Panc1 (cell line): ENCODE measurements around the gene SECISBP2. TPM values are rescaled to one million over a fixed set of nuclear protein-coding genes. Genes with fewer than 3 reads are reported as not detected.

Source experiments
- ATAC-seq: fragments of 200-7000 bp; cut with Tn5 transposase; 2 replicates; pipeline ENCODE4 v1.9.1; 2020; ENCODE audit warnings: mild to moderate bottlenecking, moderate library complexity
- BruUV-seq: library from RNA; stranded (reverse); fragments of 400-500 nt; replicated peaks from 2 replicates; lab custom pipeline; 2021; lab: Mats Ljungman, UMichigan
- CTCF ChIA-PET: fragments of 300-600 bp; sonication (Branson Sonifier 250); formaldehyde crosslinking; loops from one replicate; lab custom pipeline; 2022; ENCODE audit warnings: antibody characterized with exemption; lab: Charles Lee
- POLR2A ChIA-PET: fragments of 300-600 bp; sonication (Branson Sonifier 250); formaldehyde crosslinking; loops from one replicate; lab custom pipeline; 2022; ENCODE audit warnings: antibody characterized with exemption; lab: Charles Lee
- DNase-seq: peaks from one replicate; pipeline ENCODE4 v3.0.0-alpha.2; 2010; ENCODE audit warnings: low read depth, low spot score
- H3K27ac ChIP-seq: 2 replicates; pipeline ENCODE4 v1.5.1; 2011; ENCODE audit warnings: mild to moderate bottlenecking, low read length, inconsistent platforms
- H3K27me3 ChIP-seq: fragments of 200-500 bp; sonication (Bioruptor generic); 2 replicates; pipeline ENCODE4 v1.6.0; 2014; ENCODE audit warnings: low read length, inconsistent platforms; ENCODE audit not compliant: control insufficient read depth, insufficient read depth
- H3K36me3 ChIP-seq: fragments of 200-500 bp; sonication (Bioruptor generic); 2 replicates; pipeline ENCODE4 v1.5.1; 2014; ENCODE audit warnings: inconsistent platforms, mild to moderate bottlenecking, low read length, moderate library complexity; ENCODE audit not compliant: control insufficient read depth, insufficient read depth
- H3K4me1 ChIP-seq: 2 replicates; pipeline ENCODE4 v1.5.1; 2011; ENCODE audit warnings: inconsistent platforms, mild to moderate bottlenecking, low read length, moderate library complexity; ENCODE audit not compliant: control insufficient read depth, insufficient read depth
- H3K4me3 ChIP-seq, 2 experiments: 2 replicates each; pipeline ENCODE4 v1.5.1; 2011 to 2012; ENCODE audit warnings: low read depth in 2 of 2, low read length in 2 of 2, mild to moderate bottlenecking in 2 of 2, inconsistent platforms in 1 of 2, moderate library complexity in 1 of 2
- H3K9me3 ChIP-seq: fragments of 200-500 bp; sonication (Bioruptor generic); 2 replicates; pipeline ENCODE4 v1.5.1; 2014; ENCODE audit warnings: low read depth, mild to moderate bottlenecking, inconsistent platforms, low read length, moderate library complexity; ENCODE audit not compliant: control insufficient read depth, insufficient read depth
- CTCF ChIP-seq: fragments of 450-650 bp; IDR thresholded peaks from 2 replicates; pipeline ENCODE4 v1.5.1; 2017; ENCODE audit warnings: mild to moderate bottlenecking
- POLR2AphosphoS5 ChIP-seq: IDR thresholded peaks from 2 replicates; pipeline ENCODE4 v1.6.1; 2012; ENCODE audit warnings: mild to moderate bottlenecking, low read depth, low read length, moderate library complexity
- REST ChIP-seq, 2 experiments: IDR thresholded peaks; 2 replicates each; pipeline ENCODE4 v1.6.1; 2011 to 2012; ENCODE audit warnings: low read depth in 2 of 2, control low read depth in 1 of 2, low read length in 1 of 2, mild to moderate bottlenecking in 1 of 2, moderate library complexity in 1 of 2; ENCODE audit not compliant: insufficient read depth in 1 of 2
- SIN3A ChIP-seq: IDR thresholded peaks from 2 replicates; pipeline ENCODE4 v1.6.1; 2012; ENCODE audit warnings: low read depth, mild to moderate bottlenecking, low read length, moderate library complexity, borderline replicate concordance; ENCODE audit not compliant: insufficient read depth
- TCF7L2 ChIP-seq: IDR thresholded peaks from 2 replicates; pipeline ENCODE4 v1.6.1; 2011; ENCODE audit warnings: mild to moderate bottlenecking, low read depth, low read length, inconsistent platforms
- in situ Hi-C: cut with HindIII; loops from 2 replicates; pipeline ENCODE4 v1.10.0; 2016; ENCODE audit warnings: low sequenced_read_pairs, low pct_unique_long_range_greater_than_20kb
- intact Hi-C: fragments of 100-400 bp; cut with micrococcal nuclease; formaldehyde crosslinking; loops from one replicate; pipeline ENCODE4 v1.10.0; 2022; ENCODE audit not compliant: unreplicated experiment
- total RNA-seq: library from RNA; stranded (reverse); gene quantifications from one replicate; pipeline ENCODE4 v1.2.1, GENCODE V29; 2021; ENCODE audit not compliant: unreplicated experiment

The SECISBP2 gene
- total RNA-seq, 1 experiment from 2014 or later: 17.7 TPM

GRCh38 chr9:89351584-89352300 lies 33.4 kb downstream of the SECISBP2 start:
- ATAC-seq: no peak
- Histone ChIP-seq H3K36me3 (peaks cover 6% of the 10 kb centered on the region; the same call in 1 of the 2 replicates), H3K4me3 (no peak overlapping the region), H3K27ac (no peak overlapping the region), H3K9me3 (no peaks in the 10 kb centered on the region), H3K27me3 (no peaks in the 10 kb centered on the region), H3K4me1 (no peaks in the 10 kb centered on the region)
- in situ Hi-C loops (no loop called here), intact Hi-C loops (no loop called here)
- TF ChIP-seq POLR2AphosphoS5: no peak
- TF ChIP-seq TCF7L2: no peak
- no peak for TF ChIP-seq SIN3A
- TF ChIP-seq CTCF: no peak
- no peak for TF ChIP-seq REST (IDR thresholded peaks at IDR 0.05; ENCODE audit: insufficient read depth in 1 of 2, low read depth in 2 of 2, low read length in 1 of 2)
- DNase-seq: no peak
- CTCF ChIA-PET: no interaction called here
- no TSS peak for BruUV-seq
- POLR2A ChIA-PET: interaction anchor here (1.2 kb wide), 1 partner anchor 34 kb away, joined by 3 read pairs; no protein-coding TSS in a partner anchor

- Histone ChIP-seq H3K27me3 (no peaks in the 10 kb centered on the region), H3K4me1 (no peaks in the 10 kb centered on the region), H3K36me3 (peaks cover 6% of the 10 kb centered on the region; the same call in 1 of the 2 replicates), H3K9me3 (no peaks in the 10 kb centered on the region), H3K27ac (no peak overlapping the region), H3K4me3 (no peak overlapping the region)
- ATAC-seq (no peak), DNase-seq (no peak)
- TF ChIP-seq SIN3A: no peak
- no peak for TF ChIP-seq REST (IDR thresholded peaks at IDR 0.05; ENCODE audit: insufficient read depth in 1 of 2, low read depth in 2 of 2, low read length in 1 of 2)
- TF ChIP-seq POLR2AphosphoS5: no peak
- no peak for TF ChIP-seq CTCF
- TF ChIP-seq TCF7L2: no peak
- intact Hi-C loops (no loop called here), in situ Hi-C loops (no loop called here)
- POLR2A ChIA-PET: no interaction called here
- BruUV-seq: no TSS peak
- CTCF ChIA-PET: no interaction called here
These were observed 34.2 kb downstream of the SECISBP2 start for GRCh38 chr9:89352451-89352850.
